Measurements from ENCODE around the gene LRRFIP1.

The LRRFIP1 gene

DNA sequence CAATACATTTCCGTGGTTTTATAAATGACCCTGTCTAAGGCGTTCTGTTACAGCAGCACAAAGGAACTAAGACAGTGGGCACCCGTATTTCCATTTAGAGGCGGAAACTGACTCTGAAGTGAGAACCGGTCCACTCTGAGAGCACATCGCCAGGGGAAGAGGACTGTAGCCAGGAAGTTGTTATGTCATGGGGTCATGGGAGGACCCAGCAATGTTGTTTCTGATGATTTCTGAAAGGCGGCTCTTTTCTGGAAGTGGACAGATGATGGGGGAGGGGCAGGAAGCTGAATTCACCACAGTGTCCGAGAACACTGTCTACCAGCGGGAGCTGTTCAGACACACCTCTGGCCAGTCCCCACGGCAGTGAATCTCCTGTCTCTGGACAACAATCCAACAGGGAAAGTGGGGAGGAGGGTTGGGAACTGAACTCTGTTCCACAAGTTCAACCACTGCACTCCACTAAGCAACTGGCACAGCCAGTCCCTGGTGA is 2.1 kb upstream of the LRRFIP1 start:
- H3K27ac Mint-ChIP-seq, result peak overlapping the region; percentile 71 to 79 (median 75)
- H3K27me3 Mint-ChIP-seq (ENCODE audit: low read depth), result peaks cover 27% of the 10 kb centered on the region
- TF ChIP-seq CTCF (IDR thresholded peaks at IDR 0.05; ENCODE audit: unreplicated experiment in 3 of 3), result no peak
- peaks cover 74% of the 10 kb centered on the region for H3K4me1 Mint-ChIP-seq
- peaks cover 9% of the 10 kb centered on the region for H3K9me3 Mint-ChIP-seq
- peaks cover 5% of the 10 kb centered on the region for H3K36me3 Mint-ChIP-seq (ENCODE audit: low read depth)
- peak overlapping the region; percentile 83 to 92 (median 89) for H3K4me3 Mint-ChIP-seq

DNA sequence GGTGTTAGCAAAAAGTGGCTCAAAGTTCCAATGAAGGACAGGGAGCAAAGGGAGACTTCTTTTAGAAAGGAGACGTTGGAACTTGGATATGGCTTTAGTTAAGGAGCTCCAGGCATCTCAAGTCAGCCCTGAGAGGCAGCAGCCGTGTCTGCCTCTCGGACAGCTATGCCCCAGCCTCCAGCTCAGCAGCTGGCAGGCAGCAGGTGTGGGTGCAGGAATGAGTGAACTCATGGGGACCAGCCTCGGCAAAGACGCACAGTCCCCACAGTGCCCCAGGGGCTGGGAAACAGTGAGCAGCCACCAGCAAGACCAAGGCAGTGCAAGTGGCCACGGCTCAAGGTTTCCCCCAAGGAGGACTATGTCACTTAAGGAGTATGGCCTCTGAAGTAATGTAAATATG is 1.6 kb upstream of the LRRFIP1 start:
- no peak for TF ChIP-seq CTCF (IDR thresholded peaks at IDR 0.05; ENCODE audit: unreplicated experiment in 3 of 3)
- H3K27ac Mint-ChIP-seq, result peak overlapping the region; percentile 71 to 79 (median 75)
- peaks cover 5% of the 10 kb centered on the region for H3K9me3 Mint-ChIP-seq
- peaks cover 24% of the 10 kb centered on the region for H3K27me3 Mint-ChIP-seq (ENCODE audit: low read depth)
- peaks cover 8% of the 10 kb centered on the region for H3K36me3 Mint-ChIP-seq (ENCODE audit: low read depth)
- peak overlapping the region; percentile 83 to 92 (median 89) for H3K4me3 Mint-ChIP-seq
- H3K4me1 Mint-ChIP-seq, result peaks cover 74% of the 10 kb centered on the region

GRCh38 chr2:237626813-237627440 is 460 bp upstream of the LRRFIP1 start:
- Mint-ChIP-seq H3K4me1 (peaks cover 75% of the 10 kb centered on the region), H3K27ac (peak overlapping the region; percentile 71 to 79 (median 75)), H3K27me3 (ENCODE audit: low read depth) (peaks cover 31% of the 10 kb centered on the region)

GRCh38 chr2:237628247-237629187 is 1.1 kb downstream of the LRRFIP1 start:
- no peaks in the 10 kb centered on the region for H3K9me3 Mint-ChIP-seq
- peaks cover 76% of the 10 kb centered on the region for H3K4me1 Mint-ChIP-seq
- peaks cover 22% of the 10 kb centered on the region for H3K36me3 Mint-ChIP-seq (ENCODE audit: low read depth)
- peak overlapping the region; percentile 65 to 71 (median 71) for H3K27ac Mint-ChIP-seq
- TF ChIP-seq CTCF (IDR thresholded peaks at IDR 0.05; ENCODE audit: unreplicated experiment in 3 of 3), result no peak
- H3K27me3 Mint-ChIP-seq (ENCODE audit: low read depth), result peaks cover 31% of the 10 kb centered on the region
- peak overlapping the region; percentile 86 to 96 (median 95) for H3K4me3 Mint-ChIP-seq

More at GRCh38 chr2:237626813-237627440, 460 bp upstream of the LRRFIP1 start:
- no peaks in the 10 kb centered on the region for H3K9me3 Mint-ChIP-seq
- peaks cover 16% of the 10 kb centered on the region for H3K36me3 Mint-ChIP-seq (ENCODE audit: low read depth)
- no peak for TF ChIP-seq CTCF (IDR thresholded peaks at IDR 0.05; ENCODE audit: unreplicated experiment in 3 of 3)
- peak overlapping the region; percentile 83 to 92 (median 89) for H3K4me3 Mint-ChIP-seq

DNA sequence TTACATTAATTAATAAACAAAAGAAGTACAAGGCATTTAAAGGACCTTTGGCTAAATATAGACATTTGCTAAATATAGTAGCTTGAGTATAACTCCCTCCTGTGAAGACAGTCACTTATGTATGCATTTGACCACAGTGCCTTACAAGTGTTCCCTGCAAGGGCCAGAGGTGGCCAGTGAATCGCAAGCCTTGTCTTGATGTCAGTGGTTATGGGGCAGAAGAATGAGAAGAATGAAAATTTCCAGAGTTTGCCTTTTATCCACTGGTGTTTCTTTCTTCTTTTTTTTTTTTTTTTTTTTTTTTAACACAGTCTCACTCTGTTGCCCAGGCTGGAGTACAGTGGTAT is 1.8 kb downstream of the LRRFIP1 start:
- H3K4me1 Mint-ChIP-seq, result peaks cover 76% of the 10 kb centered on the region
- TF ChIP-seq CTCF (IDR thresholded peaks at IDR 0.05; ENCODE audit: unreplicated experiment in 3 of 3), result no peak
- H3K27me3 Mint-ChIP-seq (ENCODE audit: low read depth), result peaks cover 31% of the 10 kb centered on the region
- peaks cover 28% of the 10 kb centered on the region for H3K36me3 Mint-ChIP-seq (ENCODE audit: low read depth)
- H3K27ac Mint-ChIP-seq, result peak overlapping the region in 2 of 3 experiments; percentile 65 to 71
- peak overlapping the region; percentile 86 to 96 (median 95) for H3K4me3 Mint-ChIP-seq
- H3K9me3 Mint-ChIP-seq, result peaks cover 5% of the 10 kb centered on the region
